ENCODE measurements around the gene CAMTA1.

Gene CAMTA1

GRCh38 chr1:6984536-6984935, 199.3 kb downstream of the CAMTA1 start:
- Histone ChIP-seq H3K36me3 (replicated peaks; ENCODE audit: insufficient read depth, low read length) (no peaks in the 10 kb centered on the region), H3K4me3 (ENCODE audit: low read length) (no peak overlapping the region), H4K20me1 (ENCODE audit: insufficient read depth, low read length) (no peaks in the 10 kb centered on the region), H3K27me3 (replicated peaks; ENCODE audit: insufficient read depth, low read length) (peaks cover 45% of the 10 kb centered on the region), H3K4me1 (ENCODE audit: low read length) (no peaks in the 10 kb centered on the region), H3K9me3 (replicated peaks; ENCODE audit: insufficient read depth, low read length) (no peaks in the 10 kb centered on the region), H3K9me2 (replicated peaks; ENCODE audit: insufficient read depth, low read length) (no peaks in the 10 kb centered on the region), H3F3A (ENCODE audit: insufficient read depth, low read length) (no peaks in the 10 kb centered on the region), H2AFZ (ENCODE audit: low read length) (no peak overlapping the region), H3K4me2 (ENCODE audit: low read depth, low read length) (no peak overlapping the region), H3K27ac (ENCODE audit: low read length) (no peak overlapping the region), H3K79me2 (ENCODE audit: low read length) (no peaks in the 10 kb centered on the region), H3K9ac (ENCODE audit: low read length) (no peak overlapping the region)
- TF ChIP-seq EZH2 (optimal IDR thresholded peaks at IDR 0.05; ENCODE audit: low read depth, low read length), result no peak
- no peak for TF ChIP-seq CTCF (IDR thresholded peaks at IDR 0.05; ENCODE audit: low read length)
- no peak for TF ChIP-seq EZH2phosphoT487 (IDR thresholded peaks at IDR 0.05; ENCODE audit: low read length)
- no peak for DNase-seq

- Histone ChIP-seq H3K4me1 (ENCODE audit: low read length) (no peaks in the 10 kb centered on the region), H4K20me1 (ENCODE audit: insufficient read depth, low read length) (no peaks in the 10 kb centered on the region), H3K9me2 (replicated peaks; ENCODE audit: insufficient read depth, low read length) (no peaks in the 10 kb centered on the region), H3K27me3 (replicated peaks; ENCODE audit: insufficient read depth, low read length) (peaks cover 50% of the 10 kb centered on the region), H3K9ac (ENCODE audit: low read length) (no peak overlapping the region), H3K27ac (ENCODE audit: low read length) (no peak overlapping the region), H3K4me2 (ENCODE audit: low read depth, low read length) (no peak overlapping the region), H3K79me2 (ENCODE audit: low read length) (no peaks in the 10 kb centered on the region), H3F3A (ENCODE audit: insufficient read depth, low read length) (no peaks in the 10 kb centered on the region), H3K4me3 (ENCODE audit: low read length) (no peak overlapping the region), H3K9me3 (replicated peaks; ENCODE audit: insufficient read depth, low read length) (no peaks in the 10 kb centered on the region), H3K36me3 (replicated peaks; ENCODE audit: insufficient read depth, low read length) (no peaks in the 10 kb centered on the region), H2AFZ (ENCODE audit: low read length) (no peak overlapping the region)
- DNase-seq, result no peak
- TF ChIP-seq EZH2phosphoT487 (IDR thresholded peaks at IDR 0.05; ENCODE audit: low read length) (no peak), EZH2 (optimal IDR thresholded peaks at IDR 0.05; ENCODE audit: low read depth, low read length) (no peak), CTCF (IDR thresholded peaks at IDR 0.05; ENCODE audit: low read length) (no peak)
Measured at GRCh38 chr1:6984986-6985385, 199.7 kb downstream of the CAMTA1 start.

GRCh38 chr1:6985549-6986276, 200.5 kb downstream of the CAMTA1 start:
- Histone ChIP-seq H3K4me2 (ENCODE audit: low read depth, low read length) (no peak overlapping the region), H3K9me3 (replicated peaks; ENCODE audit: insufficient read depth, low read length) (no peaks in the 10 kb centered on the region), H4K20me1 (ENCODE audit: insufficient read depth, low read length) (no peaks in the 10 kb centered on the region), H3K9ac (ENCODE audit: low read length) (no peak overlapping the region), H3K27ac (ENCODE audit: low read length) (no peak overlapping the region), H2AFZ (ENCODE audit: low read length) (no peak overlapping the region), H3K36me3 (replicated peaks; ENCODE audit: insufficient read depth, low read length) (no peaks in the 10 kb centered on the region), H3K4me1 (ENCODE audit: low read length) (no peaks in the 10 kb centered on the region), H3F3A (ENCODE audit: insufficient read depth, low read length) (no peaks in the 10 kb centered on the region), H3K27me3 (replicated peaks; ENCODE audit: insufficient read depth, low read length) (peaks cover 55% of the 10 kb centered on the region), H3K4me3 (ENCODE audit: low read length) (no peak overlapping the region), H3K9me2 (replicated peaks; ENCODE audit: insufficient read depth, low read length) (no peaks in the 10 kb centered on the region), H3K79me2 (ENCODE audit: low read length) (no peaks in the 10 kb centered on the region)
- no peak for DNase-seq
- TF ChIP-seq EZH2phosphoT487 (IDR thresholded peaks at IDR 0.05; ENCODE audit: low read length), result no peak
- no peak for TF ChIP-seq CTCF (IDR thresholded peaks at IDR 0.05; ENCODE audit: low read length)
- no peak for TF ChIP-seq EZH2 (optimal IDR thresholded peaks at IDR 0.05; ENCODE audit: low read depth, low read length)
